Measurements from ENCODE around the gene SLC4A2. TPM values are rescaled to one million over a fixed set of nuclear protein-coding genes. Genes with fewer than 3 reads are reported as not detected.
"Not testable (repeated sequence)": the region's sequence is repeated elsewhere in the genome, so short reads cannot be mapped to it uniquely, and the experiment has no call there.

SLC4A2 gene
- total RNA-seq, 6 experiments from 2014 or later: 74.0 to 140 (median 106) TPM

DNA sequence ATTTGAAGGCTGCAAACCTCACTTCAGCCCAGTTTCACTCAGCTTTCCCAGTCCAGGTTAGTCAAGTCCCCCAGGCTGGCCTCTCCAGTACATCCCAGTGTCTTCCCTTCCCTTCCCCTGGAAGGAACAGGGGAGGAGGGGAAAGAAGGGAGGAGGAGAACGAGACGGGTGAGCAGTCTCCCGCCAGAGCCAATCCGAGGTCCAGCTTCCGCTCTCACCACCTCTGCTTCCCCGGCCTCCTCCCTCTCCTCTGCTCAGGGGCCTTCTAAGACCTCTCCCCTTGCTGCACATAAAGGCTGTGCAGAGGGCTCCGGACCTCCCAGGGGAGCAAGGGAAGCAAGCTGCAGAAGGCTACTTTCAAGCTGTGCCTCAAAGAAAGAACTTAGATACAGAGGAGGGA, 39.2 kb upstream of the SLC4A2 start:
- intact Hi-C loops (cut with DNase I): no loop called here
- Histone ChIP-seq H3K4me3 (no peak overlapping the region), H3K9me3 (no peaks in the 10 kb centered on the region), H3K4me1 (peaks cover 0 to 14% (median 2%) of the 10 kb centered on the region in 4 donors), H3K36me3 (no peaks in the 10 kb centered on the region), H3K27me3 (peaks cover 0 to 8% of the 10 kb centered on the region in 2 donors), H3K27ac (no peak overlapping the region)
- no peak for ATAC-seq
- TF ChIP-seq, protein P1, sequence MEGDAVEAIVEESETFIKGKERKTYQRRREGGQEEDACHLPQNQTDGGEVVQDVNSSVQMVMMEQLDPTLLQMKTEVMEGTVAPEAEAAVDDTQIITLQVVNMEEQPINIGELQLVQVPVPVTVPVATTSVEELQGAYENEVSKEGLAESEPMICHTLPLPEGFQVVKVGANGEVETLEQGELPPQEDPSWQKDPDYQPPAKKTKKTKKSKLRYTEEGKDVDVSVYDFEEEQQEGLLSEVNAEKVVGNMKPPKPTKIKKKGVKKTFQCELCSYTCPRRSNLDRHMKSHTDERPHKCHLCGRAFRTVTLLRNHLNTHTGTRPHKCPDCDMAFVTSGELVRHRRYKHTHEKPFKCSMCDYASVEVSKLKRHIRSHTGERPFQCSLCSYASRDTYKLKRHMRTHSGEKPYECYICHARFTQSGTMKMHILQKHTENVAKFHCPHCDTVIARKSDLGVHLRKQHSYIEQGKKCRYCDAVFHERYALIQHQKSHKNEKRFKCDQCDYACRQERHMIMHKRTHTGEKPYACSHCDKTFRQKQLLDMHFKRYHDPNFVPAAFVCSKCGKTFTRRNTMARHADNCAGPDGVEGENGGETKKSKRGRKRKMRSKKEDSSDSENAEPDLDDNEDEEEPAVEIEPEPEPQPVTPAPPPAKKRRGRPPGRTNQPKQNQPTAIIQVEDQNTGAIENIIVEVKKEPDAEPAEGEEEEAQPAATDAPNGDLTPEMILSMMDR (IDR thresholded peaks at IDR 0.05): no peak
- no peak for TF ChIP-seq POLR2A (IDR thresholded peaks at IDR 0.05)
- 45% methylated on average over 4 of the region's 7 CpGs for WGBS (ENCODE audit: insufficient coverage, low coverage, low lambda C conversion rate, missing lambda C conversion rate)
- no peak for DNase-seq

DNA sequence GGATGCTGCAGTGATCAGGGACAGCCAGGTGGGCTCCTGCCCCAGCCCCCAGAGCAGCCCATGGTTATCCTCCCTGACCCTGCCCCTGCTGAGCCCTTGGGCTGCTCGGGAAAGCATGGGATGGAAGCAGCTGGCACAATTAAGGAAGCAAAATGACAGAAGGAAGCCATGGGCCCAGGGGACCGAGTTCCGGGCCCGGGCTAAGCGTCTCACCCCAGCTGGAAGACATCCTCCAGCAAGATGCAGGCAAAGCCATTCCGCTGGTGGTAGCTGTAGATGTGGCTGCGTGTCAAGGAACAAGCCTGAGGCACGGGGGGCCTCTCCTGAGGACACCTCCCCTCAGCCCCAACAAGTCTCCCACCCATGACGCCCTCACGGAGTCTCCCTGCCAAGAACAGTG, 36.2 kb upstream of the SLC4A2 start:
- H3K27ac ChIP-seq: no peak overlapping the region
- no peak for DNase-seq
- intact Hi-C loops (cut with DNase I): no loop called here

GRCh38 chr7:151024435-151025056, 34.8 kb upstream of the SLC4A2 start, which contains the start of gene ATG9B:
Gene ATG9B (minus strand): TSS chr7:151024494. CDS start chr7:151024423, 71 bp downstream.
- H3K27ac ChIP-seq: no peak within 1 kb of the TSS
- H3K4me3 ChIP-seq: no peak within 1 kb of the TSS

More for the DNA sequence above, 36.2 kb upstream of the SLC4A2 start:
- WGBS (ENCODE audit: insufficient coverage, low coverage, low lambda C conversion rate, missing lambda C conversion rate): 69% methylated on average over 4 of the region's 10 CpGs
- no peak overlapping the region for H3K4me3 ChIP-seq
- TF ChIP-seq POLR2A (IDR thresholded peaks at IDR 0.05): no peak
- TF ChIP-seq, protein P1 (IDR thresholded peaks at IDR 0.05): no peak
- H3K36me3 ChIP-seq: no peaks in the 10 kb centered on the region
- peaks cover 0 to 10% (median 0%) of the 10 kb centered on the region in 4 donors for H3K4me1 ChIP-seq
- no peaks in the 10 kb centered on the region for H3K9me3 ChIP-seq
- H3K27me3 ChIP-seq: peaks cover 0 to 7% of the 10 kb centered on the region in 2 donors
- no peak for ATAC-seq

DNA sequence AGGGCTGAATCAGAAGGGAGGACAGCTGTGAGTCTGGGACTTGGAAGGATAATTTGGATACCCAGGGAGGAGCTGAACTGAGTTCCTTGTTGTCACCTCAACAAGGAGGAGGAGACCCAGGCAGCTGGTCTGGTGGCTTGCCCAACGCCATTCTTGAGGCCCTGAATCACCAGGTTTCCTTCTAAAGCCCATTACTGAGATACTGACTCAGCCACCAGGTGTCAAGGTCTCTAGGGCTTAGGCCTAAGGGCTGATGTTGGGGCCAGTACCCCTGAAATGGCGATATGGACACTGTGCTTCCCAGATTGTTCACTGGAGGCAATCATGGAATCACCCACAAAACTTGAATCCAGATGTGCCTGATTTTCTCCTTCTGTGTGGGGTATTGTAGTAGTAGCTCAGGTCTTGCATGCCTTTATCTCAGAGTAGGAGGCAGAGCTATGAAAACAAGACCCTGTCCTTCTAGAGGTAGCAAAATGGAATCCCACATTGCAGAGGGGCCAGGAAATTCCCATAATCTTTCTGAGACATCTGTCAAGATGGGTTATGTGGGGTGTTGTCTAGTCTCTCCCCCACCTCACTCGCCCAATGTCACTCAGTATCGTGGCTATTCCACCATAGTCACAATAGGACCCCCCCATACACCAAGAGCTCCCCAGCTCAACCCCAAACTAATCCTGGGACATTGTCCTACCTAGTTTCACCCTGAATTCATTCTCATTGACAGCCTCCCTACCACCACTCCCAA, 33.3 kb upstream of the SLC4A2 start:
- Histone ChIP-seq H3K27me3 (no peaks in the 10 kb centered on the region), H3K4me1 (no peaks in the 10 kb centered on the region), H3K36me3 (no peaks in the 10 kb centered on the region), H3K4me3 (no peak overlapping the region), H3K27ac (no peak overlapping the region), H3K9me3 (no peaks in the 10 kb centered on the region)
- ATAC-seq (no peak), DNase-seq (no peak)
- 66% methylated on average over 3 of the region's 4 CpGs for WGBS (ENCODE audit: insufficient coverage, low coverage, low lambda C conversion rate, missing lambda C conversion rate)
- TF ChIP-seq POLR2A (IDR thresholded peaks at IDR 0.05): no peak
- TF ChIP-seq, protein P1 (IDR thresholded peaks at IDR 0.05): no peak
- intact Hi-C loops (cut with DNase I): no loop called here

More at GRCh38 chr7:151024435-151025056, 34.8 kb upstream of the SLC4A2 start, which contains the start of gene ATG9B:
- H3K9me3 ChIP-seq: no peaks in the 10 kb centered on the region
- no peaks in the 10 kb centered on the region for H3K27me3 ChIP-seq
- intact Hi-C loops (cut with DNase I): no loop called here
- no peak for TF ChIP-seq POLR2A (IDR thresholded peaks at IDR 0.05)
- TF ChIP-seq, protein P1 (IDR thresholded peaks at IDR 0.05): no peak
- H3K36me3 ChIP-seq: no peaks in the 10 kb centered on the region
- DNase-seq: no peak
- WGBS (ENCODE audit: insufficient coverage, low coverage, low lambda C conversion rate, missing lambda C conversion rate): 69% methylated on average over 4 of the region's 4 CpGs
- ATAC-seq: no peak
- H3K4me1 ChIP-seq: no peaks in the 10 kb centered on the region

DNA sequence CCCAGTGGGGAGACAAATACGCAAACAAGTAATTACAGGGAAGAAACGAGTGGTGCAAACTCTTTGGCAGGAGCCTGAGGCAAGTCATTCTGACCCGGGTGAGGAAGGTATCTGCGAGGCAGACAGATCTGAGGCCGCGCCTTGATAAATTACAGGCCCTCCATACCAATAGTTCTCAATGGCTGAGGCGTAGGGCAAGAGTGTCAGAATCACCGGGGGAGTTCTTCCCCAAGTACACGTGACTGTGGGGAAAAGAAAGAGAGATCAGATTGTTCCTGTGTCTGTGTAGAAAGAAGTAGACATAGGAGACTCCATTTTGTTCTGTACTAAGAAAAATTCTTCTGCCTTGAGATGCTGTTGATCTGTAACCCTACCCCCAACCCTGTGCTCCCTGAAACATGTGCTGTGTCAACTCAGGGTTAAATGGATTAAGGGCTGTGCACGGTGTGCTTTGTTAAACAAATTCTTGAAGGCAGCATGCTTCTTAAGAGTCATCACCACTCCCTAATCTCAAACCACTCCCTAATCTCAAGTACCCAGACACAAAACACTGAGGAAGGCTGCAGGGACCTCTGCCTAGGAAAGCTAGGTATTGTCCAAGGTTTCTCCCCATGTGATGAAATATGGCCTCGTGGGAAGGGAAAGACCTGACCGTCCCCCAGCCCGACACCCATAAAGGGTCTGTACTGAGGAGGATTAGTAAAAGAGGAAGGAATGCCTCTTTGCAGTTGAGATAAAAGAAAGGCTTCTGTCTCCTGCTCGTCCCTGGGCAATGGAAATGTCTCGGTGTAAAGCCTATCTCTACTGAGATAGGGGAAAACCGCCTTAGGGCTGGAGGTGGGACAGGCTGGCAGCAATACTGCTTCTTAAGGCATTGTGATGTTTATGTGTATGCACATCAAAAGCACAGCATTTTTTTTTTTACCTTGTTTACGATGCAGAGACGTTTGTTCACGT, 32.3 kb upstream of the SLC4A2 start:
- H3K4me1 ChIP-seq; H3K9me3 ChIP-seq; H3K27ac ChIP-seq; H3K36me3 ChIP-seq; ATAC-seq; DNase-seq; intact Hi-C loops (cut with DNase I); H3K27me3 ChIP-seq: not testable (repeated sequence)
- WGBS (ENCODE audit: insufficient coverage, low coverage, low lambda C conversion rate, missing lambda C conversion rate): 43% methylated on average over 19 of the region's 19 CpGs
- H3K4me3 ChIP-seq: peak overlapping the region in 2 of 3 donors; percentile 81 to 85

DNA sequence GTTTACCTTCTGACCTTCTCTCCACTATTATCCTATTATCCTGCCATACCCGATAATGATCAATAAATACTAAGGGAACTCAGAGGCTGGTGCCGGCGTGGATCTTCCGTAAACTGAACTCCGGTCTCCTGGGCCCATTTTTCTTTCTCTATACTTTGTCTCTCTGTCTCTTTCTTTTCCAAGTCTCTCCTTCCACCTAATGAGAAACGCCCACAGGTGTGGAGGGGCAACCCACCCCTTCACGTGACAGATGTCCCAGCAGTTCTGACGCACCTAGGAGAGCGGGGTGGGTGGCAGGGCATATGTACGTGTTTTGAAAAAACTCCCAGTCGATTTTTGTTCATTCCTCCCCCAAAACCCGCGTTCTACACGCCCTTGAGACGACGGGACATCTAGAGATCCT, 31.7 kb upstream of the SLC4A2 start:
- H3K36me3 ChIP-seq; intact Hi-C loops (cut with DNase I); DNase-seq; ATAC-seq; H3K27me3 ChIP-seq; H3K4me1 ChIP-seq; H3K9me3 ChIP-seq: not testable (repeated sequence)
- Histone ChIP-seq H3K27ac (peak overlapping the region in 1 of 3 donors; percentile 18), H3K4me3 (peak overlapping the region; percentile 81 to 94 (median 85))
- WGBS (ENCODE audit: insufficient coverage, low coverage, low lambda C conversion rate, missing lambda C conversion rate): 8% methylated on average over 15 of the region's 16 CpGs

Data from right lobe of liver (tissue), 6 donors.